Mesenchymal stem cell (in vitro differentiated cells and primary cell): Measurements from ENCODE around the gene CALHM5.

ENCODE experiments used
- DNase-seq: peaks from one replicate; pipeline ENCODE4 v3.0.0-alpha.2; 2013
- H2AFZ ChIP-seq: one replicate; pipeline ENCODE4 v1.6.1; 2013; ENCODE audit warnings: low read depth, mild to moderate bottlenecking, control low read depth, inconsistent platforms, low read length, moderate library complexity
- H2AK5ac ChIP-seq: 2 replicates; pipeline ENCODE4 v1.6.1; 2013; ENCODE audit warnings: low read length, moderate library complexity, mild to moderate bottlenecking, inconsistent platforms; ENCODE audit not compliant: severe bottlenecking
- H2BK120ac ChIP-seq: one replicate; pipeline ENCODE4 v1.6.1; 2013; ENCODE audit warnings: low read depth, mild to moderate bottlenecking, inconsistent platforms, low read length, moderate library complexity
- H2BK12ac ChIP-seq, 2 experiments: one replicate each; pipeline ENCODE4 v1.6.1; 2013; ENCODE audit warnings: inconsistent platforms in 2 of 2, low read length in 2 of 2, mild to moderate bottlenecking in 2 of 2, moderate library complexity in 2 of 2, control low read depth in 1 of 2
- H2BK15ac ChIP-seq: one replicate; pipeline ENCODE4 v1.6.1; 2013; ENCODE audit warnings: mild to moderate bottlenecking, low read depth, inconsistent platforms; ENCODE audit not compliant: poor library complexity, severe bottlenecking
- H2BK5ac ChIP-seq: 2 replicates; pipeline ENCODE4 v1.6.1; 2013; ENCODE audit warnings: low read depth, mild to moderate bottlenecking, low read length, control low read depth, inconsistent platforms; ENCODE audit not compliant: poor library complexity, severe bottlenecking
- H3K14ac ChIP-seq, 2 experiments: one replicate each; pipeline ENCODE4 v1.6.1; 2013; ENCODE audit warnings: inconsistent platforms in 2 of 2, low read length in 2 of 2, control low read depth in 1 of 2, mild to moderate bottlenecking in 1 of 2, moderate library complexity in 1 of 2
- H3K18ac ChIP-seq, 2 experiments: one replicate each; pipeline ENCODE4 v1.6.1; 2013; ENCODE audit warnings: inconsistent platforms in 2 of 2, low read length in 2 of 2, control low read depth in 1 of 2, low read depth in 1 of 2, mild to moderate bottlenecking in 1 of 2
- H3K23ac ChIP-seq, 2 experiments: one replicate each; pipeline ENCODE4 v1.6.1; 2013; ENCODE audit warnings: inconsistent platforms in 2 of 2, low read length in 2 of 2, mild to moderate bottlenecking in 2 of 2, moderate library complexity in 2 of 2, control low read depth in 1 of 2
- H3K27ac ChIP-seq: 2 replicates; pipeline ENCODE4 v1.5.1; 2013; ENCODE audit warnings: mild to moderate bottlenecking, moderate library complexity, low read length, control low read depth, inconsistent platforms; ENCODE audit not compliant: poor library complexity, severe bottlenecking
- H3K27me3 ChIP-seq, 2 experiments: 2 replicates each; pipeline versions ENCODE4 v1.6.1 to v1.7.0; 2013; ENCODE audit warnings: low read length in 2 of 2, mild to moderate bottlenecking in 2 of 2, moderate library complexity in 2 of 2, control low read depth in 1 of 2, inconsistent platforms in 1 of 2; ENCODE audit not compliant: control insufficient read depth in 1 of 2, insufficient read depth in 1 of 2
- H3K36me3 ChIP-seq, 2 experiments: 2 replicates each; pipeline versions ENCODE4 v1.6.1 to v1.7.0; 2013; ENCODE audit warnings: low read length in 2 of 2, control low read depth in 1 of 2, inconsistent platforms in 1 of 2, low read depth in 1 of 2, mild to moderate bottlenecking in 1 of 2; ENCODE audit not compliant: insufficient read depth in 2 of 2, control insufficient read depth in 1 of 2
- H3K4ac ChIP-seq, 2 experiments: one replicate each; pipeline ENCODE4 v1.6.1; 2013; ENCODE audit warnings: inconsistent platforms in 2 of 2, low read length in 2 of 2, mild to moderate bottlenecking in 2 of 2, moderate library complexity in 2 of 2, control low read depth in 1 of 2, low read depth in 1 of 2
- H3K4me1 ChIP-seq: 2 replicates; pipeline ENCODE4 v1.6.1; 2013; ENCODE audit warnings: low read depth, low read length, control low read depth; ENCODE audit not compliant: control insufficient read depth, insufficient read depth
- H3K4me2 ChIP-seq: 2 replicates; pipeline ENCODE4 v1.6.1; 2013; ENCODE audit warnings: low read length, mild to moderate bottlenecking, inconsistent platforms; ENCODE audit not compliant: poor library complexity, severe bottlenecking
- H3K4me3 ChIP-seq, 2 experiments: 2 replicates each; pipeline versions ENCODE4 v1.5.1 to v1.7.0; 2013; ENCODE audit warnings: low read length in 2 of 2, mild to moderate bottlenecking in 2 of 2, control low read depth in 1 of 2, low read depth in 1 of 2; ENCODE audit not compliant: insufficient read depth in 1 of 2
- H3K79me1 ChIP-seq: replicated peaks from 2 replicates; pipeline ENCODE4 v1.6.1; 2013; ENCODE audit warnings: mild to moderate bottlenecking, control low read depth, low read length, inconsistent platforms; ENCODE audit not compliant: poor library complexity, severe bottlenecking
- H3K9ac ChIP-seq: 2 replicates; pipeline ENCODE4 v1.7.0; 2013; ENCODE audit warnings: mild to moderate bottlenecking, low read length, moderate library complexity
- H3K9me3 ChIP-seq: 2 replicates; pipeline ENCODE4 v1.7.0; 2013; ENCODE audit warnings: mild to moderate bottlenecking, low read length; ENCODE audit not compliant: control insufficient read depth
- H4K8ac ChIP-seq: one replicate; pipeline ENCODE4 v1.6.1; 2013; ENCODE audit warnings: inconsistent platforms, mild to moderate bottlenecking, low read length, moderate library complexity
- H4K91ac ChIP-seq: one replicate; pipeline ENCODE4 v1.6.1; 2013; ENCODE audit warnings: mild to moderate bottlenecking, low read length, inconsistent platforms
- WGBS: methylation state at CpG from one replicate; pipeline ENCODE4 v1.1.7; 2013; ENCODE audit warnings: mixed read lengths; 5-methylcytosine and 5-hydroxymethylcytosine counted together

Gene CALHM5

DNA sequence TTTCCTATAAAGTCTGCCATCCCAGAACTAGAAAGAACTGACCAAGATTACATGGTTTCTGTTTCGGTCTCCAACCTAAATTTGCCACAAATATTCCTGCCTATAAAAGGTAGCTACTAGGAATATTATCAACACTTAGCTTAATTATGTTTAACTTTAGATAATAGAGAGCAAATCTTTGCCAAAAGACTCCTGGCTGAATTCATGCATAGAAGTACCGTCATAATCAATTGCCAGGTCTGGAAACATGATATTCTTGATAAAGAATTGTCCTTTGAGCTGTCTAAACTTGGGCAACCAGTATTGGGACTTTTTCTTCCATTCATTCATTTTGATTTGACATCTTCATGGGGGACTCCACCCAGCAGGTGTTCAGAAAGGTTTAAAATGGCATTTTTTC, 27.8 kb upstream of the CALHM5 start:
- H3K4ac ChIP-seq = no peak overlapping the region
- WGBS = 91% methylated on average over 1 of the region's 2 CpGs

DNA sequence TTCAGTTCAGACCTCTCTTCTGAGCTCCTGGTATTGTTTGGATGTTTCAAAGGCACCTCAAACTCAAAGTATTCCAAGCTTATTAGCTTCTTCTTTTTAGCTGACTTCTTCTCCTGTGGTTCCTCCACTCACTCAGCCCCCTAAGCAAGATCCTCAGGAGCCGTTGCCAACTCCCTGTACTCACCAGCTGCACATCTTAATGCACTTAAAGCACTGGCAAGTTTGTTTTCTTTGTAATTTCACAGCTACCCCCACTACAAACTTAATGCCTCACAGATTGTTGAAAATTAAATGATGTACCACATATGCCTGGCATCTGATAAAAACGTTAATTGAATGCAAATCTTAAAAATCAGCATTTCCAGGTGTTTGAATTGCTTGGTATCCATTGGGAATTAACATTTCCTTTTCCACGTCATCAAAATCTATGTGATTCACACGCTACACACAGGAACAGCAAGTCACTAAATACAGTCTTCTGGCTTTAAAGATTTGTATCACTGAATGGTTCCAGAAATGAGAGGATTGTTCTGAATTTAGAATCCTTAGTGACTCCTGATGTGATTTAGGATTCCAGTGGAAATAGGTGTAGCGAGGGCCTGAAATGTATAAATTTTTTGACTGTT, 25.8 kb upstream of the CALHM5 start:
- H3K14ac ChIP-seq = no peak overlapping the region
- H2BK120ac ChIP-seq = no peak overlapping the region
- no peak overlapping the region for H3K23ac ChIP-seq
- H4K8ac ChIP-seq = no peak overlapping the region
- H3K18ac ChIP-seq = no peak overlapping the region
- no peaks in the 10 kb centered on the region for H3K79me1 ChIP-seq
- H2BK12ac ChIP-seq = no peak overlapping the region
- no peak for DNase-seq
- no peak overlapping the region for H3K27ac ChIP-seq
- WGBS = 86% methylated on average over 5 of the region's 5 CpGs
- H4K91ac ChIP-seq = no peak overlapping the region
- H3K4me1 ChIP-seq = no peaks in the 10 kb centered on the region
- H3K36me3 ChIP-seq = no peaks in the 10 kb centered on the region
- no peak overlapping the region for H3K4me2 ChIP-seq
- no peaks in the 10 kb centered on the region for H3K9me3 ChIP-seq
- no peaks in the 10 kb centered on the region for H3K27me3 ChIP-seq
- H3K4me3 ChIP-seq = no peak overlapping the region
- H2BK15ac ChIP-seq = no peak overlapping the region
- H3K4ac ChIP-seq = no peak overlapping the region
- no peak overlapping the region for H2BK5ac ChIP-seq
- H2AFZ ChIP-seq = no peak overlapping the region
- peak overlapping the region; percentile 19 for H3K9ac ChIP-seq
- no peak overlapping the region for H2AK5ac ChIP-seq

More for the DNA sequence above, 27.8 kb upstream of the CALHM5 start:
- H3K4me1 ChIP-seq = no peaks in the 10 kb centered on the region
- H3K9ac ChIP-seq = no peak overlapping the region
- no peak overlapping the region for H2AK5ac ChIP-seq
- H2BK15ac ChIP-seq = no peak overlapping the region
- no peak overlapping the region for H3K23ac ChIP-seq
- H2BK120ac ChIP-seq = no peak overlapping the region
- no peak overlapping the region for H3K27ac ChIP-seq
- no peak for DNase-seq
- no peak overlapping the region for H2BK5ac ChIP-seq
- H3K18ac ChIP-seq = no peak overlapping the region
- H3K4me3 ChIP-seq = no peak overlapping the region
- H4K91ac ChIP-seq = no peak overlapping the region
- H3K9me3 ChIP-seq = no peaks in the 10 kb centered on the region
- no peak overlapping the region for H3K14ac ChIP-seq
- H3K79me1 ChIP-seq = no peaks in the 10 kb centered on the region
- H4K8ac ChIP-seq = no peak overlapping the region
- H3K27me3 ChIP-seq = no peaks in the 10 kb centered on the region
- H3K4me2 ChIP-seq = no peak overlapping the region
- no peak overlapping the region for H2AFZ ChIP-seq
- H3K36me3 ChIP-seq = no peaks in the 10 kb centered on the region
- H2BK12ac ChIP-seq = no peak overlapping the region

GRCh38 chr6:116491610-116492330, 19.7 kb upstream of the CALHM5 start:
- Histone ChIP-seq H3K4me3 (no peak overlapping the region), H3K9me3 (no peaks in the 10 kb centered on the region), H3K79me1 (no peaks in the 10 kb centered on the region), H3K4me1 (no peaks in the 10 kb centered on the region), H3K14ac (no peak overlapping the region), H3K23ac (no peak overlapping the region), H2AK5ac (no peak overlapping the region), H3K27ac (no peak overlapping the region), H2BK12ac (no peak overlapping the region), H3K4me2 (no peak overlapping the region), H2BK5ac (no peak overlapping the region), H3K27me3 (no peaks in the 10 kb centered on the region), H4K91ac (no peak overlapping the region), H4K8ac (no peak overlapping the region), H3K9ac (no peak overlapping the region), H3K18ac (no peak overlapping the region), H2AFZ (no peak overlapping the region), H2BK15ac (no peak overlapping the region), H2BK120ac (no peak overlapping the region), H3K4ac (no peak overlapping the region), H3K36me3 (no peaks in the 10 kb centered on the region)
- 100% methylated on average over 1 of the region's 1 CpG for WGBS
- no peak for DNase-seq

DNA sequence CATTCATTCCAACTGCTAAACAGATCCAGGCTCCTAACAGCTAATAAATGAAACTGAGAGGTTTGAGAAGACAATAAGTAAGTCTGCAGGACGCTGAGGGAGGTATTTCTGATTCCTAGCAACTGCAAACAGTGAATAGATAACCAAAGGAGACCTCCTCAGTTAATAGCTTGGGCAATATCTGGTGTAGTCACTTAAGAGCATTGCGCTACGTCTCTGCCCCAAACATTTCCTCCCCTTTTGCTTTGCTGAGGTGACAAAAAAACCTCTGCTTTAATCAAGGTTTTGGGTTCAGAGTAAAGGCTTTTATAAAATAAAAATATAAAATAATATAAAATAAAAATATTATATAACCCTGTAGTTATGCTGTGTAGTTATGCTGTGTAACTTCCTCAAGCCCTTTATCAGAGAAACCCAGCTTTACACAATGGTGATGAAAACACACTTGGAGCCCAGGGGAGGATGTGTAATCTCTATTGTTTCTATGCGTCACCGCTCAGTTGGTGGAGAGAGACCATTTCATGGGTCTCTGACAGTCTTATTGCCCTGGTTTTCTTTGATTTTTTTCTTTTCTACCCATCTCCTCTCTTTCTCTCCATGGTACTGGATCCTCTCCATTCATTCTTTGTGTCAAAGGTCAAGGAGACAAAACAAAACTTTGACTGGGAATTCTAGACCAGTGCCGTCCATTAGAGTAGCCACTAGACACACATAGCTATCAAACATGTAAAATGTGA, 18.9 kb upstream of the CALHM5 start:
- Histone ChIP-seq H3K4me1 (no peaks in the 10 kb centered on the region), H3K4ac (no peak overlapping the region), H2BK120ac (no peak overlapping the region), H3K14ac (no peak overlapping the region), H2AFZ (no peak overlapping the region), H3K18ac (no peak overlapping the region), H3K4me2 (no peak overlapping the region), H4K91ac (no peak overlapping the region), H4K8ac (no peak overlapping the region), H3K4me3 (no peak overlapping the region), H3K27me3 (no peaks in the 10 kb centered on the region), H3K9ac (no peak overlapping the region), H3K27ac (no peak overlapping the region), H3K36me3 (no peaks in the 10 kb centered on the region), H2AK5ac (no peak overlapping the region), H2BK5ac (no peak overlapping the region), H2BK15ac (no peak overlapping the region), H3K9me3 (no peaks in the 10 kb centered on the region), H2BK12ac (no peak overlapping the region), H3K23ac (no peak overlapping the region), H3K79me1 (no peaks in the 10 kb centered on the region)
- WGBS = 79% methylated on average over 3 of the region's 6 CpGs
- DNase-seq = no peak
